Panc1 (cell line): ENCODE results near the gene ZW10.
"Not testable (repeated sequence)": the region's sequence is repeated elsewhere in the genome, so short reads cannot be mapped to it uniquely, and the experiment has no call there.

Experiments used
- CTCF ChIP-seq: fragments of 450-650 bp; IDR thresholded peaks from 2 replicates; pipeline ENCODE4 v1.5.1; 2017; ENCODE audit warnings: mild to moderate bottlenecking
- POLR2AphosphoS5 ChIP-seq: IDR thresholded peaks from 2 replicates; pipeline ENCODE4 v1.6.1; 2012; ENCODE audit warnings: mild to moderate bottlenecking, low read depth, low read length, moderate library complexity

GRCh38 chr11:113703551-113703950, 69.9 kb downstream of the ZW10 start:
- not testable (repeated sequence) for TF ChIP-seq CTCF, POLR2AphosphoS5
